ENCODE results near the gene TNNC1. TPM values are rescaled to one million over a fixed set of nuclear protein-coding genes. Genes with fewer than 3 reads are reported as not detected.

TNNC1 gene
- not detected for total RNA-seq

GRCh38 chr3:52453496-52454249 lies at the start of gene TNNC1:
TSS of gene TNNC1 (minus strand) at chr3:52454041. CDS start at chr3:52454015, 26 bp downstream.

DNA sequence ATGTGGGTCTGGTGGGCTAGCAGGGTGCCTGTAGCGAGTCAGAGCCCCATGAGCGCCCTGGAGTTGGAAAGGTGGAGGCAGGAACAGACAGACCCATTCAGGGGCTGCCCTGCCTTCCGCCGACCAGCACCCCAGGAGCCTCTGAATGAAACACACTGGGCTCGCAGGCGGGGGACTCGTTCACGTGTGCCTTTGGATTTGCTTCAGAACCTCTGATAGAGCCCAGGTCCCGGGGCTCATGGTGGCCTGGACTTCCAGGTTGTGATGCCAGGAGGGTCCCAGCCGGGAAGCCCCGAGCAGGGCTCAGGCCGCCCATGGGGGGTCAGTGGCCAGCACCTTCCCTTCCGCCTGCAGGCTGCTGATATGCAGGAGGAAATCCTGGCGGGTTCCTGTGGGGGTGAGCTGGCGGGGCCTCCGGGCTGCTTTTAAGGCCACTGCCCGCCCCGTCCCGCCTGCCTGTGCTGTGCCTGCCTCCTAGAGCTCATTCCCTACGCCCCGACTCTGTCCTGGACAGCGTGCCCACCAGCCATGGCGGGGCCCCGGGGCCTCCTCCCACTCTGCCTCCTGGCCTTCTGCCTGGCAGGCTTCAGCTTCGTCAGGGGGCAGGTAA lies 41.1 kb upstream of the TNNC1 start, which contains the start of gene STAB1:
Gene STAB1, plus strand, starts transcription at position 453 of the 610 bp plus-strand sequence. Its CDS starts 76 bp downstream, at position 529.

DNA sequence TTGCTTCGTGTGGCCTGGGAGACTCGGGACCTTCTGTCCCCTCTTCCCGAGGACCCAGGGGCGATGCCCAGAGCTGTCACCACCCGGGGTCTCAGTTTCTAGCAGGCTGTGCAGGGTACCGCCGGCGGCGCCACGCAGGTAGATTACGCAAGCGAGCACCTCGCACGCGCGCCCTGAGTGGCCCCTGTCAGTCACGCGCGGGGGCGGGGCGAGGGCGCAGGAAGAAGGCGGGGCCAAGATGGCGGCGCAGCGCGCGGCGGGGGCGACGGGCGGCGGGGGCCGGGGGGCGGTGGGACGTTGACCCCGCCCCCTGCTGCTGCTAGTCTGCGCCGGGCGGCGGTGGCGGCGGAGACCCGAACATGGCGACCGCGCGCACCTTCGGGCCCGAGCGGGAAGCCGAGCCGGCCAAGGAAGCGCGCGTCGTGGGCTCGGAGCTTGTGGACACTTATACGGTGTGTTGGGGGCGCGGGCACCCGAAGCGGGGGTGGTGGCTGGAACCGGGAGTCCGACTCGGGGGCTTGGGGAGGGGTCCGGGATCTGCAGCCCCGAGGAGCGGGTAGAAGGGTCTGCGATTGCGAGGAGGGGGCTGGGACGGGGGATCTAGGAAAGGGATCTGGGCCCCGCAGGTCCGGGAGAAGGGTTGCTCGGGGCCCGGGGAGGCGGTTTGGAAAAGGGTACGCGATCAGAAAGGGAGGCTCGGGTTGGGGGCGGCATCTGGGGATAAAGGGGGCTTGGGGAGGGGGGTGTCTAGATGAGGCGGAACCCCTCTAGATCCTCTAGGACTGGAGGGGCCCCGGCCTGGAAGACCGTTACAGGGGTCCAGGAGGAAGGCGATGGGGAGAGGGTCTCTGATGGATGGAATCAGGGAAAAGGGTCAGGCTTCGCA lies 1.7 kb upstream of the TNNC1 start, which contains the start of gene NISCH:
Gene NISCH, plus strand, starts transcription at position 322 of the 886 bp plus-strand sequence. Its CDS starts 38 bp downstream, at position 360.

DNA sequence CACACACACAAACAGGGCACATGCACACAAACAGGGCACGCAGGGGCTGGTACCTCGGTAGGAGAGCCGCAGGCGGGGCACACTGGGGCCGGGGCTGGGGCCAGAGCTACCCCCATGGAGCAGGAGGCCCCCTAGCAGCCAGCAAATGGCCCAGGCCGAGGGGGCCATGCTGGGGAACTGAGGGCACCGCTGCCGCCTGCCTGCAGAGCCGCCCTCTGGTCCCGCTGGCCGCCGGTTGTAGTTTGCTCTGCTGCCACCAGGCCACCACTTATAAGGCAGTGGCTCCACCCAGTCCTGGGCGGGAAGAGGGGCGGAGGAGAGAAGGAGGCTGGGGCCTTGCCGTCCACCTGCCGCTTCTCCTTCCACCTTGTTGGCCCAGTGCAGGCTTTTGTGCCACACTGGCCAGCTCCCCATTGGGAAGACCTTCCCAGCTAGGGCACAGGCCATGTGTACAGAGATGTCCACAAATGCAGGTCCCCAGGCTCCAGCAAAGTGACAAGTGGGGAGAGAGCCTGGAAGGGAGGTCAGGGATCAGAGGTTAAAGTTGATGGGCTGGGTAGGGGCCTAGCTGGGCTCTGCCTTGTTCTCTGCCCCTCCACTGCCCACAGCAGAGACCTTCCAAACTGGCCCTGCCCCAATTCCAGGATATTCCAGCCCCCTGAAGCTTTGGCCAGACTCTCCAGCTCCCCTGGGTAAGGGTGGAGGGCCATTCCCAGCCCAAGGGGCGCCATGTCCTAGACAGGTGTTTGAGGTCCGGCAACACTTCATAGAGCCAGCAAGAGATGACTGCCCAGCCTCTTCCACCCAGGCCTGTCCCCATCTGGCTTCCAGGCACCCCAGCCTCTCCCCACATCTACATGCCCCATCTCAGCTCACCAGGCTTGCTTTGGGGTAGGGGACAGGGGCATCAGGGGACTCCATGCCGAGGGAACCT lies 8.7 kb downstream of the TNNC1 start, which contains the start of gene SEMA3G:
Gene SEMA3G, minus strand, starts transcription at position 244 of the 934 bp plus-strand sequence. Its CDS starts 76 bp downstream, at position 168.

Other genes with a start within 250 kb of the TNNC1 start
- gene TLR9, start 228.4 kb downstream of the TNNC1 start, total RNA-seq = 0.31 TPM
- 26.9 TPM for gene TWF2, start 214.9 kb downstream of the TNNC1 start, total RNA-seq
- 7.8 TPM for gene PPM1M, start 208.3 kb downstream of the TNNC1 start, total RNA-seq
- gene WDR82, start 175.4 kb downstream of the TNNC1 start, total RNA-seq = 144 TPM
- 5.6 TPM for gene GLYCTK, start 166.2 kb downstream of the TNNC1 start, total RNA-seq
- 6.3 TPM for gene DNAH1, start 137.7 kb downstream of the TNNC1 start, total RNA-seq
- 123 TPM for gene BAP1, start 44.0 kb downstream of the TNNC1 start, total RNA-seq
- gene PHF7, start 43.4 kb downstream of the TNNC1 start, total RNA-seq = 5.0 TPM
- gene SEMA3G, start 8.9 kb downstream of the TNNC1 start, total RNA-seq = 2.8 TPM
- 139 TPM for gene NISCH, start 1.6 kb upstream of the TNNC1 start, total RNA-seq
- 11.9 TPM for gene STAB1, start 41.3 kb upstream of the TNNC1 start, total RNA-seq
- gene NT5DC2, start 79.8 kb upstream of the TNNC1 start, total RNA-seq = 71.7 TPM
- gene UQCC5, start 82.6 kb upstream of the TNNC1 start, total RNA-seq = 5.0 TPM
- gene PBRM1, start 231.9 kb upstream of the TNNC1 start, total RNA-seq = 279 TPM
- gene GNL3, start 232.0 kb upstream of the TNNC1 start, total RNA-seq = 76.1 TPM